GM15510 (cell line): Measurements from ENCODE around the gene AOX1.

Experiments used
- POLR2A ChIP-seq: IDR thresholded peaks from 3 replicates; pipeline ENCODE4 v1.6.1; 2011; ENCODE audit warnings: borderline replicate concordance; ENCODE audit not compliant: insufficient read length; ENCODE audit errors: extremely low read depth

The AOX1 gene

GRCh38 chr2:200593905-200594304 is 8.1 kb downstream of the AOX1 start:
- TF ChIP-seq POLR2A: no peak

GRCh38 chr2:200595913-200596312 is 10.1 kb downstream of the AOX1 start:
- no peak for TF ChIP-seq POLR2A

GRCh38 chr2:200596774-200597570 is 11.2 kb downstream of the AOX1 start:
- no peak for TF ChIP-seq POLR2A

GRCh38 chr2:200599206-200599605 is 13.4 kb downstream of the AOX1 start:
- no peak for TF ChIP-seq POLR2A

- no peak for TF ChIP-seq POLR2A
Observed at GRCh38 chr2:200600549-200601225, 14.9 kb downstream of the AOX1 start.

- no peak for TF ChIP-seq POLR2A
Observed at GRCh38 chr2:200602584-200602983, 16.8 kb downstream of the AOX1 start.

GRCh38 chr2:200603972-200604371 is 18.2 kb downstream of the AOX1 start:
- no peak for TF ChIP-seq POLR2A

GRCh38 chr2:200604571-200605255 is 18.9 kb downstream of the AOX1 start:
- no peak for TF ChIP-seq POLR2A

GRCh38 chr2:200608341-200609027 is 22.7 kb downstream of the AOX1 start:
- TF ChIP-seq POLR2A: no peak

GRCh38 chr2:200609028-200609614 is 23.3 kb downstream of the AOX1 start:
- TF ChIP-seq POLR2A: no peak

- no peak for TF ChIP-seq POLR2A
Observed at GRCh38 chr2:200613692-200614091, 27.9 kb downstream of the AOX1 start.

GRCh38 chr2:200614249-200614648 is 28.4 kb downstream of the AOX1 start:
- no peak for TF ChIP-seq POLR2A

GRCh38 chr2:200615247-200615646 is 29.4 kb downstream of the AOX1 start:
- TF ChIP-seq POLR2A: no peak

GRCh38 chr2:200616193-200616592 is 30.4 kb downstream of the AOX1 start:
- no peak for TF ChIP-seq POLR2A
